ENCODE measurements around the gene NSMF.

Gene NSMF

DNA sequence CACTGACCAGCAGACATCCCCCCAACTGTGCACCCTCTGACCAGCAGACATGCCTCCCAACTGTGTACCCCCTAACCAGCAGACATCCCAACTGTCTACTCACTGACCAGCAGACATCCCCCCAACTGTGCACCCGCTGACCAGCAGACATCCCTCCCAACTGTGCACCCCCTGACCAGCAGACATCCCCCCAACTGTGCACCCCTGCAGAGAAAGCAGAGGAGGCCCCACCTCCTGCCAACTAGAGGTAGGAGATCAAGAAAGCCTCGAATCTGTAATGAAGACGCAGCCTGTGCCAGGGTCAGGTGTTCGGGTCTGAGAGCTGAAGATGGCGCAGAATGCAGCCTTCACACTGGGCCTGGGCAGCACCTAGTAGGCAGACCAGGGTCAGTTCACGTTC, 29.8 kb upstream of the NSMF start:
- Histone ChIP-seq H3K36me3 (ENCODE audit: insufficient read depth, low read length) (no peaks in the 10 kb centered on the region), H3K4me3 (ENCODE audit: low read length) (no peak overlapping the region), H3K27ac (ENCODE audit: low read depth, low read length) (no peak overlapping the region), H3K9me3 (ENCODE audit: insufficient read depth, low read depth, low read length) (no peaks in the 10 kb centered on the region), H3K4me1 (ENCODE audit: insufficient read depth, low read length) (no peaks in the 10 kb centered on the region), H3K9ac (ENCODE audit: low read depth, low read length) (no peak overlapping the region), H3K27me3 (ENCODE audit: insufficient read depth, low read length) (no peaks in the 10 kb centered on the region)
- WGBS: 91% methylated on average over 6 of the region's 6 CpGs

GRCh38 chr9:137488327-137488653, 29.2 kb upstream of the NSMF start:
- H3K9ac ChIP-seq (ENCODE audit: low read depth, low read length): no peak overlapping the region
- H3K9me3 ChIP-seq (ENCODE audit: insufficient read depth, low read depth, low read length): no peaks in the 10 kb centered on the region
- H3K4me1 ChIP-seq (ENCODE audit: insufficient read depth, low read length): no peaks in the 10 kb centered on the region
- H3K27ac ChIP-seq (ENCODE audit: low read depth, low read length): no peak overlapping the region
- no peaks in the 10 kb centered on the region for H3K27me3 ChIP-seq (ENCODE audit: insufficient read depth, low read length)
- no peak overlapping the region for H3K4me3 ChIP-seq (ENCODE audit: low read length)
- 90% methylated on average over 6 of the region's 6 CpGs for WGBS
- H3K36me3 ChIP-seq (ENCODE audit: insufficient read depth, low read length): no peaks in the 10 kb centered on the region

- WGBS: 94% methylated on average over 41 of the region's 41 CpGs
- Histone ChIP-seq H3K27ac (ENCODE audit: low read depth, low read length) (no peak overlapping the region), H3K4me1 (ENCODE audit: insufficient read depth, low read length) (no peaks in the 10 kb centered on the region), H3K27me3 (ENCODE audit: insufficient read depth, low read length) (no peaks in the 10 kb centered on the region), H3K4me3 (ENCODE audit: low read length) (no peak overlapping the region), H3K36me3 (ENCODE audit: insufficient read depth, low read length) (no peaks in the 10 kb centered on the region), H3K9me3 (ENCODE audit: insufficient read depth, low read depth, low read length) (no peaks in the 10 kb centered on the region), H3K9ac (ENCODE audit: low read depth, low read length) (no peak overlapping the region)
These were observed 28.6 kb upstream of the NSMF start for GRCh38 chr9:137487454-137488326.

DNA sequence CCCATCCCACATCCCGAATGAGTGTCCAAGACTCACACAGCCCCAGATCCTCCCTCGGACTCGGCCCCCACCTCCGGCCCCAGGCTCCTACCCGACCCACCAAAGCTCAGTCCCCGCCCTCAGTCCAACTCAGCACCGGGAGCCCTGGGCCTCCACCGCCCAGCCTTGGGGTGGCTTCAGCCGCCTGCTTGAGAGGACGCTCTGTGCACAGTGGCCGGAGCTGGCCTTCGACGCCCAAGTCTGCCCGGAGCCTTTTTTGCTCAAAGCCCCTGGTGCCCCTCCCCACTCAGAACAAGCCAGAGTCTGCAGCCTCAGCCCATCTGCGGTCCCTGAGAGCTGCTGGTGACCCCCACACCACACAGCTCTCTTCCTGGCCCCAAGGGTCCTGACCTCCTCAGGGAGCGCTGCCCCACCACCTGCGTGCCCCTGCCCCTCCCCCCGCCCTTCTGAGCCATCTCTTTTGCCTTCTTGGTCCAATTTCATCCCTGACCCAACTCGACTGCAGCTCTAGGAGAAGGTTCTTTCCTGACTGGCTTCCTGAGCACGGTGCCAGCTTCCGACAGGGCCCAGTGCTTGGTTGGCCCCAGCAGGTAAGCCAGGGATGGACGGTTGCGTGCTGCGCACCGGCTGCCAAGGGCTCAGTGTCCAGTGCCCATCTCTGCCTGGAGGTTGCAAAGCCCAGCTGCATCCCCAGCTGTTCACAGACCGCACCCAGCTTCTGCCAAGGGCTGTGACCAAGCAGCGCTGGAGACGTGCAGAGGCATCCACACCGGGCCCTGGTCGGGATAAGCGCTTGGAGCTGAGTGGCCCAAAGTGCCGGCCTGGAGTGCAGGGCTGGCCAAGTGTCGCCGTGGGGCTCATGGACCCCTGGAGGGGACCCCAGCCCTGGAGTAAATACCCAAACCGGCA, 27.7 kb upstream of the NSMF start:
- WGBS: 92% methylated on average over 35 of the region's 35 CpGs

DNA sequence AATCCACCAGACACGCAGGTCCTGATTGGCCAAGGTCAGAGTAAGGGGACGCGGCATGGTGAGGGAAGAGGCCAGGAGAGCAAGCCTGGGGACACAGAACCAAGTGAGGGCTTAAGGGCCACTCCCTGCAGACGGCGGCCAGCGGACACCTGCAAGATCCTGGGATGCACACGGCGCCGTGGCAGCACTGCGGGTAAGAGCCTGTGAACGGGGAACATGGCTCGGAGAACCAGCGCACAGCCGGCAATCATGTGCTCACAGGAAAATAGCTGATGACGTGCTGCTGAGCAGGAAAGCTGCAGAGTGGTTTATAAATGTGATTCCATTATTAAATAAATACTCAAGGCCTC, 27.0 kb upstream of the NSMF start:
- no peaks in the 10 kb centered on the region for H3K36me3 ChIP-seq (ENCODE audit: insufficient read depth, low read length)
- WGBS: 95% methylated on average over 14 of the region's 15 CpGs
- no peaks in the 10 kb centered on the region for H3K9me3 ChIP-seq (ENCODE audit: insufficient read depth, low read depth, low read length)
- H3K4me3 ChIP-seq (ENCODE audit: low read length): no peak overlapping the region
- no peak overlapping the region for H3K9ac ChIP-seq (ENCODE audit: low read depth, low read length)
- no peaks in the 10 kb centered on the region for H3K4me1 ChIP-seq (ENCODE audit: insufficient read depth, low read length)
- no peak overlapping the region for H3K27ac ChIP-seq (ENCODE audit: low read depth, low read length)
- no peaks in the 10 kb centered on the region for H3K27me3 ChIP-seq (ENCODE audit: insufficient read depth, low read length)

More for the DNA sequence above, 27.7 kb upstream of the NSMF start:
- Histone ChIP-seq H3K4me1 (ENCODE audit: insufficient read depth, low read length) (no peaks in the 10 kb centered on the region), H3K27ac (ENCODE audit: low read depth, low read length) (no peak overlapping the region), H3K9ac (ENCODE audit: low read depth, low read length) (no peak overlapping the region), H3K4me3 (ENCODE audit: low read length) (no peak overlapping the region), H3K27me3 (ENCODE audit: insufficient read depth, low read length) (no peaks in the 10 kb centered on the region), H3K36me3 (ENCODE audit: insufficient read depth, low read length) (no peaks in the 10 kb centered on the region), H3K9me3 (ENCODE audit: insufficient read depth, low read depth, low read length) (no peaks in the 10 kb centered on the region)

- 94% methylated on average over 26 of the region's 26 CpGs for WGBS
These were observed 26.4 kb upstream of the NSMF start for GRCh38 chr9:137485343-137486140.

GRCh38 chr9:137484551-137485315, 25.6 kb upstream of the NSMF start:
- no peaks in the 10 kb centered on the region for H3K4me1 ChIP-seq (ENCODE audit: insufficient read depth, low read length)
- 93% methylated on average over 27 of the region's 27 CpGs for WGBS
- no peaks in the 10 kb centered on the region for H3K9me3 ChIP-seq (ENCODE audit: insufficient read depth, low read depth, low read length)
- no peaks in the 10 kb centered on the region for H3K36me3 ChIP-seq (ENCODE audit: insufficient read depth, low read length)
- H3K4me3 ChIP-seq (ENCODE audit: low read length): no peak overlapping the region
- no peaks in the 10 kb centered on the region for H3K27me3 ChIP-seq (ENCODE audit: insufficient read depth, low read length)
- no peak overlapping the region for H3K27ac ChIP-seq (ENCODE audit: low read depth, low read length)
- H3K9ac ChIP-seq (ENCODE audit: low read depth, low read length): no peak overlapping the region

More at GRCh38 chr9:137485343-137486140, 26.4 kb upstream of the NSMF start:
- Histone ChIP-seq H3K27ac (ENCODE audit: low read depth, low read length) (no peak overlapping the region), H3K4me3 (ENCODE audit: low read length) (no peak overlapping the region), H3K4me1 (ENCODE audit: insufficient read depth, low read length) (no peaks in the 10 kb centered on the region), H3K36me3 (ENCODE audit: insufficient read depth, low read length) (no peaks in the 10 kb centered on the region), H3K27me3 (ENCODE audit: insufficient read depth, low read length) (no peaks in the 10 kb centered on the region), H3K9ac (ENCODE audit: low read depth, low read length) (no peak overlapping the region), H3K9me3 (ENCODE audit: insufficient read depth, low read depth, low read length) (no peaks in the 10 kb centered on the region)

DNA sequence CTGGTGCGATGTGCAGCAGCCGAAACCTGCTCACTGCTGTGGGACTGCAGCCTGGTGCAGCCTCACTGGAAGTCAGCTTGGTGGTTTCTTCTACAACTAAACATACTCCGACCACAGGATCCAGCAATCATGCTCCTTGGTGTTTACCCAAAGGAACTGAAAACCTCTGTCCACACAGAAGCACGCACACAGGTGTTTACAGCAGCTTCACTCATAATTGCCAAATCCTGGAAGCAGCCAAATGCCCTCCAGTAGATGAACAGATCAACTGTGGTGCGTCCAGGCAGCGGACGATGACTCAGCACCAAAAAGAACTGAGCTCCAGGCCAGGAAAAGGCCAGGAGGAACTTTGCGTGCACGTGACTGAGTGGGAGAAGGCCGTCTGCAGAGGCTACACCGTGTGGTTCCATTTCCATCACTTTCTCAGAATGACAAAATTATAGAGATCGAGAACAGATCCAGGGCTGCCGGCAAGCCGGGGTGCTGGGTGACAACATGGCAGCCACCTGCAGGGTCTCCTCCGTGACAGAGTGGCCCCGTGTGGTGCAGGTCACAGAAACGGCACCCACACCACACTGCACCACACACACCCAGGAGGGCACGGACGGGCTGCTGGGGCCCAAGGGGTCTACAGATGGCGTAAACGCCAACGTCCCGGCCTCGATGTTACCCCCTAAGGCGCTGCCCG, 23.1 kb upstream of the NSMF start:
- Histone ChIP-seq H3K9ac (ENCODE audit: low read depth, low read length) (no peak overlapping the region), H3K27me3 (ENCODE audit: insufficient read depth, low read length) (no peaks in the 10 kb centered on the region), H3K36me3 (ENCODE audit: insufficient read depth, low read length) (no peaks in the 10 kb centered on the region), H3K9me3 (ENCODE audit: insufficient read depth, low read depth, low read length) (no peaks in the 10 kb centered on the region), H3K4me1 (ENCODE audit: insufficient read depth, low read length) (no peaks in the 10 kb centered on the region), H3K4me3 (ENCODE audit: low read length) (no peak overlapping the region), H3K27ac (ENCODE audit: low read depth, low read length) (no peak overlapping the region)
- 94% methylated on average over 26 of the region's 26 CpGs for whole genome bisulfite sequencing

GRCh38 chr9:137480686-137481683, 21.9 kb upstream of the NSMF start:
- 94% methylated on average over 38 of the region's 38 CpGs for WGBS
- H3K27ac ChIP-seq (ENCODE audit: low read depth, low read length): no peak overlapping the region
- H3K4me3 ChIP-seq (ENCODE audit: low read length): no peak overlapping the region
- peaks cover 3% of the 10 kb centered on the region; the same call in 1 of the 2 replicates for H3K9me3 ChIP-seq (ENCODE audit: insufficient read depth, low read depth, low read length)
- no peaks in the 10 kb centered on the region for H3K4me1 ChIP-seq (ENCODE audit: insufficient read depth, low read length)
- H3K36me3 ChIP-seq (ENCODE audit: insufficient read depth, low read length): no peaks in the 10 kb centered on the region
- H3K27me3 ChIP-seq (ENCODE audit: insufficient read depth, low read length): no peaks in the 10 kb centered on the region
- H3K9ac ChIP-seq (ENCODE audit: low read depth, low read length): no peak overlapping the region
